ENCODE results near the gene IQCE. TPM values are rescaled to one million over a fixed set of nuclear protein-coding genes. Genes with fewer than 3 reads are reported as not detected.
"Not testable (repeated sequence)": the region's sequence is repeated elsewhere in the genome, so short reads cannot be mapped to it uniquely, and the experiment has no call there.

Gene IQCE
- total and polyA plus RNA-seq, 11 donors = 5.0 to 14.1 (median 10.3) TPM

DNA sequence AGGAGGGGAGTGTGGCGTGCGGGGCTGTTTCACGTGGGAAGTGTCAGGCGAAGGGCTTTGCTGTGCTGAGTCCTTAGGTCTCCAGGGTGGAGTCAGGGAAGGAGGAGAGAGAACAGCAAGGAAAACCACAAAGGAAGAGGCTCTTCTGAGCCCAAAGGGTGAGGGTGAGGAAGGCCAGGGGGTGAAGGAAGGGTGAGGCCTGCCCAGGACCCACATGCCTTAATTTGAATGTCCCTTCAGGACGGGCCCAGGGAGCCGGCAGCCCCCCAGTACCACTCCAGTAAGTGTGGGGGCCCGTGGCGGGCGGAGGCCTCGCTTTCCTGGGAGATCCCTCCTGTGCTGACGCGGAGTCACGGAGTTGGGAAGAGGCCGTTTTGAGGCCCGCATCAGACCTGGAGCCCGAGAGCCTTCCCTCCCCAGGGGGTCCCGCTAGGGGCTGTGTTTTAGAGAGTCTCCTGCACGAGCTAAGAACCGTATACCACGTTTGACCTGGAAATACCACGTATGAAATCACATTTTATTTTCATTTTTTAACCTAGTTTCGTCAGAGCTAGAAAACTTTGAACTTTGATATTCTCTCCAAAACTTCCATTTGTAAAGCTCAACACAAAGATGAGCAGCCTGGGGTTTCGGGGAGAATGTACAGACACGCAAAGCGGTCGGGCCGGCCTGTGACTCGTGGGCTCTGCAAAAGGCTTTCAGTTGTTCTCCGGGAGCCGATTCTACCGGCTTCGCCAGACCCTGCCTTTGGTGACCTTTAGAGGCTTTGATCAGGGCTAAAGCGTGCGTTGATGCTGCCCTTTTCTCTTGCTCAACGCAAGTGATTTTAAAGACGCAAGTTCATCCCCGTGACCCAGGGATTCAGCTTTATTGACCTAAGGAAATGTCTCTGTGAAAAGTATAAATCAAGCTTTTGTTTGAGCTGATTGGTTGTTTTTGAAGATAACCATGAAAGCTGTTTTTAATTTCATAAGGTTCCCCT lies 49.4 kb downstream of the IQCE start:
- H3K4me3 ChIP-seq = no peak overlapping the region
- peaks cover 0 to 3% (median 0%) of the 10 kb centered on the region in 9 donors for H3K36me3 ChIP-seq
- intact Hi-C loops (cut with DNase I) = loop anchor here in 3 of 10 donors (2.0 to 5.0 kb wide), 3 partner anchors 19 to 54 kb away; no protein-coding TSS in a partner anchor
- peak overlapping the region; percentile 49 to 91 (median 80) for H3K27ac ChIP-seq
- peaks cover 3 to 54% (median 32%) of the 10 kb centered on the region in 12 donors for H3K4me1 ChIP-seq
- DNase-seq (no peak), ATAC-seq (peak in 1 of 4 donors; percentile 4)
- no peak for TF ChIP-seq POLR2A (IDR thresholded peaks at IDR 0.05)
- TF ChIP-seq, protein P1, sequence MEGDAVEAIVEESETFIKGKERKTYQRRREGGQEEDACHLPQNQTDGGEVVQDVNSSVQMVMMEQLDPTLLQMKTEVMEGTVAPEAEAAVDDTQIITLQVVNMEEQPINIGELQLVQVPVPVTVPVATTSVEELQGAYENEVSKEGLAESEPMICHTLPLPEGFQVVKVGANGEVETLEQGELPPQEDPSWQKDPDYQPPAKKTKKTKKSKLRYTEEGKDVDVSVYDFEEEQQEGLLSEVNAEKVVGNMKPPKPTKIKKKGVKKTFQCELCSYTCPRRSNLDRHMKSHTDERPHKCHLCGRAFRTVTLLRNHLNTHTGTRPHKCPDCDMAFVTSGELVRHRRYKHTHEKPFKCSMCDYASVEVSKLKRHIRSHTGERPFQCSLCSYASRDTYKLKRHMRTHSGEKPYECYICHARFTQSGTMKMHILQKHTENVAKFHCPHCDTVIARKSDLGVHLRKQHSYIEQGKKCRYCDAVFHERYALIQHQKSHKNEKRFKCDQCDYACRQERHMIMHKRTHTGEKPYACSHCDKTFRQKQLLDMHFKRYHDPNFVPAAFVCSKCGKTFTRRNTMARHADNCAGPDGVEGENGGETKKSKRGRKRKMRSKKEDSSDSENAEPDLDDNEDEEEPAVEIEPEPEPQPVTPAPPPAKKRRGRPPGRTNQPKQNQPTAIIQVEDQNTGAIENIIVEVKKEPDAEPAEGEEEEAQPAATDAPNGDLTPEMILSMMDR (IDR thresholded peaks at IDR 0.05) = no peak
- WGBS, 4 donors = 88 to 90% (median 88%) methylated on average over 37 of the region's 37 CpGs
- H3K9me3 ChIP-seq = no peaks in the 10 kb centered on the region
- no peaks in the 10 kb centered on the region for H3K27me3 ChIP-seq

DNA sequence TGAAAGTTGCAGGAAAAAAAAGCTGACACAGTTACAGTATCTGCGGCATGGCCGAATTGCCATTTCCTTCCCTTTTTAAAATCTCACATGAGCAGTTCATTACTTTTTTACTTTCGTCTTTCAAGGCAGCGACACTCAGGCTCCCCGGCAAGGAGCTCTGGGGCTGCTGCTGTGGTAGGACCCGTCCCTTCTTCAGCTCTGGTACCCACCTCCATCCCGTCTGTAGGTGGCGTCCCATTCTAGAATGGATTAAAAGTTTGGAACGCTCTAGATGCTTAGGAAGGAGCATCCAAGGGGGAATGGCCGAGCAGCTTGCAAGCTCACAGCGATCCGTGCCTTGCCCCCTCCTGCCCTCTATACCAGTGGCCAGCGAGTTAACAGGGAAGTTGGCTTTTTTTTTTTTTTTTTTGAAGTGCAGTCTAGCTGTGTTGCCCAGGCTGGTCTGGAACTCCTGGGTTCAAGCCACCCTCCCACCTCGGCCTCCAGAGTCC lies 50.2 kb downstream of the IQCE start:
- Histone ChIP-seq H3K4me1 (peaks cover 3 to 61% (median 39%) of the 10 kb centered on the region in 12 donors), H3K27me3 (no peaks in the 10 kb centered on the region), H3K27ac (peak overlapping the region in 4 of 12 donors; percentile 3 to 91 (median 58)), H3K9me3 (no peaks in the 10 kb centered on the region), H3K4me3 (peak overlapping the region in 1 of 12 donors; percentile 15), H3K36me3 (peaks cover 0 to 3% (median 0%) of the 10 kb centered on the region in 9 donors)
- ATAC-seq (peak in 1 of 4 donors; percentile 3), DNase-seq (no peak)
- intact Hi-C loops (cut with DNase I) = loop anchor here in 3 of 10 donors (5.0 kb wide), 2 partner anchors 33 to 53 kb away; no protein-coding TSS in a partner anchor
- 68 to 79% (median 75%) methylated on average over 14 of the region's 14 CpGs for WGBS, 4 donors
- TF ChIP-seq, protein P1 (IDR thresholded peaks at IDR 0.05) = peak in 6 of 12 donors; percentile 16 to 29 (median 20)
- no peak for TF ChIP-seq POLR2A (IDR thresholded peaks at IDR 0.05)

DNA sequence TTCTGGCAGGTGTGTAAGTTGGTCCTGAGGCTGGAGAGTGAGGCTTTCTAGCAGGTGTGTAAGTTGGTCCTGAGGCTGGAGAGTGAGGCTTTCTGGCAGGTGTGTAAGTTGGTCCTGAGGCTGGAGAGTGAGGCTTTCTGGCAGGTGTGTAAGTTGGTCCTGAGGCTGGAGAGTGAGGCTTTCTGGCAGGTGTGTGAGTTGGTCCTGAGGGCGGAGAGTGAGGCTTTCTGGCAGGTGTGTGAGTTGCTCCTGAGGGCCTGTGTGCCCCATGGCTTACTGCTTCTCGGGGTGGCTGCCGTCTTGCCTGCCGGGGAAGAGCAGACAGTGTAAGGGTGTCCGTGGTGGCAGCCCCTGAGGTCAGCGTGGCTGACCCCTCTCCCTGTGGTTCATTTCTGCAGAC lies 50.9 kb downstream of the IQCE start:
- not testable (repeated sequence) for H3K27me3 ChIP-seq, DNase-seq, ATAC-seq, H3K36me3 ChIP-seq, H3K9me3 ChIP-seq, H3K4me3 ChIP-seq
- H3K27ac ChIP-seq = peak overlapping the region in 3 of 12 donors; percentile 3 to 91 (median 38)
- intact Hi-C loops (cut with DNase I) = loop anchor here in 4 of 10 donors (5.0 kb wide), 3 partner anchors 33 to 53 kb away; no protein-coding TSS in a partner anchor
- 94 to 99% (median 97%) methylated on average over 6 of the region's 6 CpGs for WGBS, 4 donors
- H3K4me1 ChIP-seq = peaks cover 3 to 68% (median 46%) of the 10 kb centered on the region in 12 donors

DNA sequence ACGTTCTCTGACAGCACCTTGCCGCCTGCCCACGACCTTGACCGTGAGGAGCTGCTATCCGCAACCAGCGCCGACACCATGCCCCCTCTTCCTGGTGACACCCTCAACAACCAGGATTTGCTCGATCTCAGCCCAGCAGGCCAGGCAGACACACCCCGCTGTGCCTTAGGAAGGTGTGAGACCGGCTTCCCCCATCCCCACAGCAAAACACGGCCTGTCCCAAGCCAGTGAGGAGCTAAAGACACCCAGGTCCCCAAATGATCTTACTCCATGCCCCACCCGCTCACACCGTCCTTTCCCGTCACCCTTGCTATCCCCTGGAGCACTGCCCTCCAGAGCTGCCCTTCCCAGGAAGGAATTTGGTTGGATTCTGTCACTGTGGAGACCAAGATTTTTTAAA lies 51.7 kb downstream of the IQCE start:
- H3K4me3 ChIP-seq = no peak overlapping the region
- no peaks in the 10 kb centered on the region for H3K9me3 ChIP-seq
- H3K4me1 ChIP-seq = peaks cover 0 to 72% (median 50%) of the 10 kb centered on the region in 12 donors
- peaks cover 0 to 3% (median 0%) of the 10 kb centered on the region in 9 donors for H3K36me3 ChIP-seq
- no peak for ATAC-seq
- H3K27me3 ChIP-seq = no peaks in the 10 kb centered on the region
- no peak for DNase-seq
- intact Hi-C loops (cut with DNase I) = loop anchor here in 1 of 10 donors (5.0 kb wide), 1 partner anchor 47 kb away; no protein-coding TSS in a partner anchor
- peak overlapping the region in 1 of 12 donors; percentile 37 for H3K27ac ChIP-seq
- WGBS, 4 donors = 94 to 96% (median 95%) methylated on average over 13 to 14 of the region's 14 CpGs
- TF ChIP-seq POLR2A (IDR thresholded peaks at IDR 0.05) = no peak
- TF ChIP-seq, protein P1 (IDR thresholded peaks at IDR 0.05) = no peak
